Uterus (tissue), 2 donors: Measurements from ENCODE around the gene HAUS5.

ENCODE experiments used
- POLR2A ChIP-seq, 2 donors: fragments of 450-650 bp; IDR thresholded peaks; one replicate each; pipeline ENCODE4 v1.6.1; 2016; ENCODE audit warnings: antibody characterized with exemption in 2 of 2, mild to moderate bottlenecking in 1 of 2, moderate library complexity in 1 of 2
- TF ChIP-seq, protein P1 (sequence below), 4 experiments: fragments of 200-600 bp in 2 of 4; fragments of 450-650 bp in 2 of 4; sonication (generic) in 2 of 4; IDR thresholded peaks; one replicate each; pipeline ENCODE4 v1.5.1; 2016 to 2019; ENCODE audit warnings: antibody characterized with exemption in 4 of 4, mild to moderate bottlenecking in 2 of 4, moderate library complexity in 1 of 4

GRCh38 chr19:35657904-35658700, 45.6 kb downstream of the HAUS5 start:
- TF ChIP-seq, protein P1, sequence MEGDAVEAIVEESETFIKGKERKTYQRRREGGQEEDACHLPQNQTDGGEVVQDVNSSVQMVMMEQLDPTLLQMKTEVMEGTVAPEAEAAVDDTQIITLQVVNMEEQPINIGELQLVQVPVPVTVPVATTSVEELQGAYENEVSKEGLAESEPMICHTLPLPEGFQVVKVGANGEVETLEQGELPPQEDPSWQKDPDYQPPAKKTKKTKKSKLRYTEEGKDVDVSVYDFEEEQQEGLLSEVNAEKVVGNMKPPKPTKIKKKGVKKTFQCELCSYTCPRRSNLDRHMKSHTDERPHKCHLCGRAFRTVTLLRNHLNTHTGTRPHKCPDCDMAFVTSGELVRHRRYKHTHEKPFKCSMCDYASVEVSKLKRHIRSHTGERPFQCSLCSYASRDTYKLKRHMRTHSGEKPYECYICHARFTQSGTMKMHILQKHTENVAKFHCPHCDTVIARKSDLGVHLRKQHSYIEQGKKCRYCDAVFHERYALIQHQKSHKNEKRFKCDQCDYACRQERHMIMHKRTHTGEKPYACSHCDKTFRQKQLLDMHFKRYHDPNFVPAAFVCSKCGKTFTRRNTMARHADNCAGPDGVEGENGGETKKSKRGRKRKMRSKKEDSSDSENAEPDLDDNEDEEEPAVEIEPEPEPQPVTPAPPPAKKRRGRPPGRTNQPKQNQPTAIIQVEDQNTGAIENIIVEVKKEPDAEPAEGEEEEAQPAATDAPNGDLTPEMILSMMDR (IDR thresholded peaks at IDR 0.05), result no peak
- TF ChIP-seq POLR2A (IDR thresholded peaks at IDR 0.05), result no peak
